GM21786 (cell line): ENCODE measurements around the gene BMF.

ENCODE experiments used
- ATAC-seq: cut with Tn5 transposase; IDR thresholded peaks from one replicate; pipeline ENCODE4 v1.9.1; 2021; ENCODE audit not compliant: unreplicated experiment

The BMF gene

GRCh38 chr15:40067921-40068624 lies 40.6 kb downstream of the BMF start:
- no peak for ATAC-seq

- no peak for ATAC-seq
Observed at GRCh38 chr15:40066589-40066988, 42.1 kb downstream of the BMF start.

GRCh38 chr15:40065166-40065565 lies 43.5 kb downstream of the BMF start:
- ATAC-seq = no peak

GRCh38 chr15:40064231-40064894 lies 44.3 kb downstream of the BMF start:
- ATAC-seq = peak; percentile 41

- no peak for ATAC-seq
Observed at GRCh38 chr15:40063563-40064011, 45.1 kb downstream of the BMF start.

- ATAC-seq = no peak
Observed at GRCh38 chr15:40062816-40063562, 45.7 kb downstream of the BMF start.

- ATAC-seq = peak; percentile 63
Observed at GRCh38 chr15:40061212-40061901, 47.3 kb downstream of the BMF start.

GRCh38 chr15:40060236-40060961 lies 48.3 kb downstream of the BMF start:
- ATAC-seq = no peak

- no peak for ATAC-seq
Observed at GRCh38 chr15:40059821-40060220, 48.9 kb downstream of the BMF start.

- no peak for ATAC-seq
Observed at GRCh38 chr15:40058476-40059140, 50.1 kb downstream of the BMF start.

GRCh38 chr15:40055576-40056293 lies 52.9 kb downstream of the BMF start:
- no peak for ATAC-seq

- peak; percentile 74 for ATAC-seq
Observed at GRCh38 chr15:40054855-40055575, 53.7 kb downstream of the BMF start.

- peak; percentile 48 for ATAC-seq
Observed at GRCh38 chr15:40054605-40054854, 54.1 kb downstream of the BMF start.

- peak; percentile 22 for ATAC-seq
Observed at GRCh38 chr15:40053831-40054604, 54.7 kb downstream of the BMF start.

- no peak for ATAC-seq
Observed at GRCh38 chr15:40053079-40053830, 55.4 kb downstream of the BMF start.

GRCh38 chr15:40052604-40053003 lies 56.1 kb downstream of the BMF start:
- ATAC-seq = no peak

- no peak for ATAC-seq
Observed at GRCh38 chr15:40051616-40052415, 56.9 kb downstream of the BMF start.
